GM21717 (cell line): Measurements from ENCODE around the gene ZNF462.

ENCODE experiments used
- ATAC-seq: cut with Tn5 transposase; IDR thresholded peaks from one replicate; pipeline ENCODE4 v1.9.1; 2021; ENCODE audit warnings: mild to moderate bottlenecking, moderate library complexity; ENCODE audit not compliant: unreplicated experiment

Gene ZNF462

DNA sequence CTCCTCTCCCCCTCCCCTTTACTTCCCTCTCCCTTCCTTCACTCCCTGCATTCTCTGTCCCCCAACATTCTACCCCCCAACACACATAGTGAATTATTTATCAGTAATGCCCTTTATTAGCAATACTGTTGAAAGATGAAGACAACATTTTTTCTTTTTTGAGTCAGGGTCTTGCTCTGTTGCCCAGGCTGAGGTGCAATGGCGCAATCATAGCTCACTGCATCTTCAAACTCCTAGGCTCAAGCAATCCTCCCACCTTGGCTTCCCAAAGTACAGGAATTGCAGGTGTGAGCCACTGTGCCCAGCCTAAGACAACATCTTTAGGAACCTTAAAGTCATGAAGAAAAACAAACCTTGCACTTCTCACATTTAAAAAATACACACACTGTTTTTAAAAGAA lies 130.6 kb downstream of the ZNF462 start:
- no peak for ATAC-seq

DNA sequence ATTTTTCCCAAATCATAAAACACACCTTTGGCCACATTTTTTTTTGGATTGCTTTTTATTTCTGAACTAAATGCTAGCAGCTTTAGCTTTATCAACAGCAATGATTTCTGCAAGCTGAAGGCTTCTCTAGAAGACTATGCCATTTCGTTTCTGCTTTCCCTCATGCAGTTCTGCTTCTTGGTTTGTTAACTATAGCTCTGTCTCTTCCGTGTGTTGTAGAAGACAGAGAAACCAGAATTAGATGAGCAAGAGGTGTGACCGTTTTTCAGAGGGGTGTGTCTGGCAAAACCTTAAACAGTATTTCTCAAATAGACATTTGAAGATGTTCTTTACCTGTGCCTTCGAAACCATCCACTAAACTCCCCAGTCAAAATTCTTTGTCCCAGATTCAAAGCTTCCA lies 131.5 kb downstream of the ZNF462 start:
- no peak for ATAC-seq

DNA sequence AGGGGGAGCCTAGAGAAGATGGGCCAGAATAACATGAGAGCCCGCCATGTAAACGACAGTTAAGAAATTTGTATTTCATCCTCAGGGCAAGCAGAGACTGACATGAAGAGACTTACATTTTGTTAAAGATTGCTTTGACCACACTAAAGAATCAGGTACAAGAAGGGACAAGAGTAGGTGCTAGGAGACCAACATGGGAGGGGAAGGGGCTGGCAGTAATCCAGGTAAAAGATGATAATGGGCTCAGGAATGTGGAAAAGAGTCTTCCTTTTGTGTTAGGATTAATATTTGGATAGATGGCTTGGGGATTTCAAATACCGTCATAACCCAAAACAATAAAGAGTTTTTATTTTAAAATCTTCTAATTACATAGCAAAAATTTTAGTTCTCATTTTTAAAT lies 137.3 kb downstream of the ZNF462 start:
- ATAC-seq = no peak

DNA sequence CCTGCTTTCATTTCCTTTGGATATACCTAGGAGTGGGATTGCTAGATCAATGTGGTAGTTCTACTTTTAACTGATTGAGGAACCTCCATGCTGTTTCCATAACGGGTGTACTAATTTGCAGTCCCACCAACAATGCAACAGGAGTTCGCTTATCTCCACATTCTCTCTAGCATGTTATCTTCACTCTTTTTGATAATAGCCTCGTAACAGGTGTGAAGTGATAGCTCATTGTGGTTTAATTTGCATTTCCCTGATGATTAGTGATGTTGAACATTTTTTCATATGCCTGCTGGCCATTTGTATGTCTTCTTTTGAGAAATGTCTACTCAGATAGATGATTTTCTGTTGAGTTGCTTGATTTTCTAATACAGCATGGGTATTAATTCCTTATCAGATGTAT lies 142.2 kb downstream of the ZNF462 start:
- ATAC-seq = no peak

DNA sequence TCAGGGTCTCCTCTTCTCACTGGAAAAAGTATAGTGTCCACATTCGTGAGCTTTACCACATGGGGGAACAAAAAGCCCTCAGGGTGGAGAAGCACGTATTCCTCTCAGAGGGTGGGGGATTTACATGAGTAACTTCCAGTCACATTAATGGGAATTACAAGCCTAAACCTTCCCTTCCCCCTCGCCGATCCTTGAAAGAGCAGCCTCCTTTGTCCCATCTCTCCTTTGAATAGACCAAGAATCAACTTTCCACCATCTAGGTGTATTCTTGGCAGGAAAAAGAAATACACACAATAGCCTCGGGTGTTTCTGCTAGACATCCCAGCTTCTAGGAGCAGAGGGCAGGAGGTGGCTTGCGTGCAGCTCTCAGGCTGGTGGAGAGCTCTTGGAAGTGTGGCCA lies 144.4 kb downstream of the ZNF462 start:
- no peak for ATAC-seq

DNA sequence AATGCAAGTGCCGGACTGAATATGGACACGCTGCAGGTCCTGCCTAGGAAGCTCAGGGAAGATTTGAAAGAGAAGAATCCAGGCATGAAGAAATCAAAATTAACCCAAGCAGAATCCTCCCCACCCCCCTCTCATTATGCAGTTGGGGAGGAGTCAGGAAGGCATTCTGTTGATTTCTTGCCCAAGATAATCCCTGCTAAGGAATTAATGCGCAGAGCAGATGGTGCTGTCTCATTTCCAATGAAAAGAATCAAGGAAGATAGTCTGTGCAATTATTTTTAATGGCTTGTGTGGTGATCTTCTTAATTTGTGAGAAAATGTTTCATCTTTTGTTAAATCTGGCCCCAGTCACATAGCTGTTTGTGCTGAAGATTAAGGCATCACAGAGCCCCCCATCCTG lies 145.0 kb downstream of the ZNF462 start:
- no peak for ATAC-seq

DNA sequence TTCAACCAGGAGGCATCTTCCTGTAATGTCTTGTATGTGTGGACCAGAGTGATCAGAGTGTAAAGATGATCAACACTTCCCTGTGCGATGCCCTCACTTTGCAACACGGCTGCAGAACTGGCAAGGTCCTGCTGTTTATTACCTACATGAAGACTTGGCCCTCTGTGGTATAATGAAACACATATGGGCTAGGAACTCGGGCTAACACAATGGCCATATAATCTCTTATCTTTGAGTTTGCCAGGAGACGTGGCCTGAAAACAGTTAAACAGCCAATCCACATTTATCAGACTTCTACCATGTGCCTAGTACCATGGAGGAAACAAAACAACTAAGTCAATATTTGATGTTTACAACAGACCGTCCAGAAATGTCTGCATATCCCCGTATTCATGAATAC lies 145.5 kb downstream of the ZNF462 start:
- ATAC-seq = no peak

DNA sequence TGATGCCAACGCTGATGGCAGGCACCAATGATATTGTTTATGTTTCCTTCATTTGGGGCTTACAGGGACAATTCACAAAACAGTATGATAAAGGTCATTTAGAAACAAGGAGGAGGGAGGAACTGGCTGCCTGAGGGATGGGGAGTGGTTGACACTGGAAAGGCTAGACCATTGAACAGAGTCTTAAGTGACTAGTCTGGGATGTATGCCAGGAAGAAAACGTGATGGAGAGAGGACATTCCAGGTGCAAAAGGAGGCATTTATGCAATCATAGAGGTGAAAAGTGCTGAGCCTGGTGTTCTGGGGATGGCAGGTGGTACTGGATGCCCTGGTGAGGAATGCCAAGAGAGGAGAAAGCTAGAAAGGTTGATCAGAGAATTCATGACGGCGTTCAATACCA lies 153.4 kb downstream of the ZNF462 start:
- no peak for ATAC-seq

DNA sequence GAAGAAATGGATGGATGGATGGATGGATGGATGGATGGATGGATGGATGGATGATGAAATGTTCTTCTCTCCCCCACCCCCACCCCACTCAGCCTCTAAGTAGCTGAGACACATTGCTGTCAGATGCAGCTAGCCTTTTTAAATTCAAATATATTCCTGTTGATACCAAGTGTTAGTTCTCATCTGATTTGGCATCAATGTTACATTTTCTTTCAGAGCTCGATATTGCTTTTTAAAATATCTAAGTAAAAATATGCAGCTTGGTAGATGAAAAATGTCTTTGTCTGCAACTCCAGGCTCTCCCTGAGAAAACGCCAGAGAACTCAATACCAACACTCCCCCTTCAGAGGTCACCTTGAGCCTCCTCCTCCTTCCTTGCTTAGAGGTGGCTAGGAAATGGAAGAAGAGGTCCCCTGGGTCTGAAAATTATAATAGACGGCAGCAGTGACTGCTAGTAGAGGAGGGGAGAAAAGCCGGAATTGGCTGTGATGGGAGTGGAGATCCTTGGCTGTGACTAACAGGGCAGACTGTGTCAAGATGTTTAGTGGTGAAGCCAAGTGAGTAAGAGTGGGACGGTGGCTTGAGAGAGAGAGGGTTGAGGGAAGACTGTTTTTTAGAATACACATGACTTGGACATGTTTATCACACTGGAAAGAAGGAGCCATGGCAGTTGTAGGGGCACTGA lies 156.0 kb downstream of the ZNF462 start:
- no peak for ATAC-seq

DNA sequence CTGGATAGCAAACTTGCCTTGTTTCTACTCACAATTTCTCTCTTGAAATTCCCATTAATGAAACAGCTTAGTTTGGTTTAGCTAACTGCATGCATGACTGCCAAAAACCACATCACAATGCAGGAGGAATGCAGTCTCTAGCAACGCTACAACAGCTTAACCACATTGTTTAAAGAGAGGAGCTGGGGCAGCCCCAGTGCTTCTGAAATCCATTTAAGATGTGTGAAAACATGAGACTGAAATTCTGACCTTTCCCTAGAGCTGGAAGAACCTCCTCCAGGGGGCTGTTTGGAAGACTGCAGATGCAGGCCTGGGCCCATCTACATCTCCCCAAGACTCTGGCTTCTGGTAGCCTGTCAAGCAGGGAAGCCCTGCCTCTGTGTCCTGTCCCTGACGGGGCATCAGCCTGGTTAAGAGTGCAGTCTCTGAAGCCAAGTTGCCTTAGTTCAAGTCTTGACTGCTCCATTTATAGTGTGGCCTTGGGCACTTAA lies 157.1 kb downstream of the ZNF462 start:
- no peak for ATAC-seq

DNA sequence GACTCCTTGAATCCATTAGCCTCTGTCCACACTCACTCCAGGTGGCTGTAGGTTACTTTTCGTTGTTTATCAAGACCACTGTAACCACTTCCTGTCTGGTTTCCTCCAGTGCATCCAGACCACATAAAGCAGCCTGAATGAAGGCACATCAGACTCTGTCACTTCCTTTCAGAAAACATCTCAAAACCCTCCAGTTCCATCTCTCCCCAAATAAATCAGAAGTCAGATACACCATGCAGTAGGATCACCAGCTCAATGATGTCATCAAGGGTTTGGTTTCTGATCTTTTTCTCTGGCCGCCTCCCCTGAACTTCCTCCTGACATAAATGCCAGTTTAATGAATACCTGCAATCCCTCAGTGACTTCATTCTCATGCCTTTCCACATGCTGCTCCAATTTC lies 161.2 kb downstream of the ZNF462 start:
- ATAC-seq = peak; percentile 66

DNA sequence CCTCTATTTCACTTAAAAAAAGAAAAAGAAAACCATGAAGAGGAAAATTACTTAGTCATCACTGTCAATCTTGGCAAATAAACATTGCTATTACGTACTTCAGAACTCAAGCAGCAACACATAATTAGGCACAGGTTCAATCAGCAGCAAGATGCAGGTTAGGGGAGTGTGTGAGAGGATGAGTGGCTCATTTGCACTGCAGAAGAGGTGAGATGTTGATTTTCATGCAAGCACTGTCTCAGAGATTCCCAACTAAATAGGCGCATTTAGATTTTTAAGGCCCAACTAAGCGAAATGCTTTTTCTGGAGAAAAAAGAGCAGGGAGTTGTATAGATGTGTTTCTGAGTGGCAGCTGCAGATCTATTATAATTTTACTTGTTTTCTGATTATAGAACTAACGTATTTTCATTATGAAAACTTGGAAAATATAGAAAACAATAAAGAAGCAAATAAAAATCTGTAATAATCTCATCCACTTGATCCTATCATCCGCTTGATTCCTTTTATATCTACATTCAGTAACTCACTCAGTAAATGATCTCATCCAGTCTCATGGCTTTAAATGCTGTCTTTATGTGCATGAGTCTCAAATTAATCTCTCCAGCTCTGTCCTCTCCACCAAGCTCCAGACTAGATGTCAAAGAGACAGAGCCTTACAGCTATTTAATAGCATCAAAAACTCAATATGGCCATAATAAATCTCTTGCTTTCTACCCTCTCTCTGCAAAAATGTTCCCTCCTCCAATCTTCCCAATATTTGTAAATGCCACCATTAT lies 162.5 kb downstream of the ZNF462 start:
- no peak for ATAC-seq

DNA sequence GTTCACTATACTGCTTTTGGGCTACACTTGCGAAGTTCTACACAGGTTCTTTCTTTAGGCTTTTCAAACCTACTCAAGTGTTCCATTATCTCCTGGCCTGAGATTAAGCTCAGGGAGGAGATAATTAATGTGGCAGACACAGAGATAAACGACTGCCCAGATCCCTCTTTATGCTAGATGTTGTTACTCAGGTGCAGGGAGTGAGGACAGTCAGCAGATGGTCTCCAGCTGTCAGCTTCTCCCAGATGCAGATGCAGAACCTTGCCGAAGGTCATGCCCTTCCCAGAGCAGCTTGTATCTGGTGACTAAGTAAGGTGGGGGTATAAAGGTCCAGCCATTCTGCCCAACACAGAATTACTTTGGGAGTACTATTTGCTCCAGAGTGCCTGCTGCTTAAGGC lies 166.2 kb downstream of the ZNF462 start:
- no peak for ATAC-seq

DNA sequence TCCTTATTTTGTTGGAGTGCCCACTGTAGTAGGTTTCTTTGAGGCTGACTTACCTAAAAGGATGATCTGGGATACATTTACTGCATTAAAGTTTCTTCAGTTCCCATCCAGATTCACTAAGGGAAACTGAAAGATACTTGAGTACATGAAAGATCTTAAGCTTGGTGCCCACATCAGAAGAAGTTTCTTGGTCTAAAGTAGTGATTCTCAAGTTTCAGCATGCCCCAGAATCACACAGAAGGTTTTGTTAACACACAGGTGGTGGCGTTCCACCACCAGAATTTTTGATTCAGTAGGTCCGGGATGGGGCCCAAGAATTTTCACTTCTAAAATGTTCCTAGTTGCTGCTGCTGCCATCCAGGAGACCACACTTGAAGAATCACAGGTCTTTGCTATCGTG lies 171.0 kb downstream of the ZNF462 start:
- ATAC-seq = no peak

DNA sequence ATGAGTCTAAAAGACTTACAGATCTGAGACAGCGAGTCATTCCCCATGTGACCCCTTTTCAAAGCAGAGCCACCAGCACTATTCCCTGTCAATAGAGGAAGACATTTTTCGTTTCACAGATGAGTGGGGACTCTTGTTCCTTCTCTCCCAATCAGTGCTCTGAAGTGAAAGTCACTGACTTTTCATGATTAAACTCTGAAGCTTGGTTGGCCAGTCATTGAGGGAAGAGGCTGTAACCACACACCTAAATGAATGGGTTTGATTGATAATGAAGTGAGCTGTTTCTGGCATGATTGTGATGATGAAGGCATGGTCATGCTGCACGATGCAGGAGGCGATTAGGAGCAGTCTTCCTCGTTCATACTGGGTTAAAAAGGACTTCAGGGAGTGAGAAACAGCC lies 171.9 kb downstream of the ZNF462 start:
- no peak for ATAC-seq

DNA sequence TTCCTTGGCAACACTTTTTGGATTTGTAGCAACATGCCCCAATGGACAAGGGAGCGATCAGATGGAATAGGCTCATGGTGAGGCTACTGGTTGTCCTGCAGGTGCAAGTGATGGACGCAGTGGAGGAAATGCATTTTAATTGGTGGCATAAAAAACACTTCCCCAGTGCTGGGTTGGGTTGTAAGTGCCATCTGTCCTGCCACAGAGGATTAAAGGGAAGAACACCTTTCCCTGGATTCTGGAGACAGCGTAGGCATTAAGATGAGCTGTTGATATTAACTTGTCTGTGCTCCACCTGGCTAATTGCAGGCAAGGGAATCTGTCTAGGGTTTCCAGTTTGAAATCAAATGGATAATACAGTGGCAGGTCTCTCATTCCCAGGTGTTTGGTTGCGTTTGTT lies 173.4 kb downstream of the ZNF462 start:
- no peak for ATAC-seq

DNA sequence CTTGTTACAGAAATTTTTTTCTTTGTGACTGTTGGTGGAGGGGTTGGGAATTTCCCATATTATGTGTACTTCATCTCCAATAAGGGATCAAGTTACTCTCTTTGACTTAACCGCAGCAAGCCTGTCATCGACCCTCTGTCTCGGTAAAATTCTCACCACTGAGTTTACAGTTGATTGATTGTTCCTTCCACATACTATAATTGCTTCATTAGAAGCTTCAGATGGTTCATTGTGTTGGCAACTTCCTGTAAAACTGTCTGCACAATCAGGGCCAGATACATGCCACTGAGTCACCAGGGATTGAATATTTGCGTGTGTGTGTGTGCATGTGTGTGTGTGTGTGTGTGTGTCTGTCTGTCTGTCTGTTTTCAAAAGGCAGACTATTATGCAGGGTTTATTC lies 176.6 kb downstream of the ZNF462 start:
- ATAC-seq = no peak

DNA sequence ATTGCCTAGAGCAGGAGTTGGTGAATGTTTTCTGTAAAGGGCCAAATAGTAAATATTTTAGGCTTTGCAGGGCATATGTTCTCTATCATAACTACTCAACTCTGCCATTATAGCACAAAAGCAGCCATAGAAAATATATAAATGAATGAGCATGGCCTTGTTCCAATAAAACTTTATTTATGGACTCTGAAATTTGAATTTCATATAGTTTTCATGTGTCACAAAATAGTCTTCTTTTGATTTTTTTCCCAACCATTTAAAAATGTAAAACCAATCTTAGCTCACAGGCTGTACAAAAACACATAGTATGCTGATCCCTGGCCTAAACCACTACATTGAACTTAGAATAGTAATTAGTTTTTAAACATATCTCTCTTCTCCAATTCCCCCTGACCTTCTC lies 179.6 kb downstream of the ZNF462 start:
- ATAC-seq = no peak

DNA sequence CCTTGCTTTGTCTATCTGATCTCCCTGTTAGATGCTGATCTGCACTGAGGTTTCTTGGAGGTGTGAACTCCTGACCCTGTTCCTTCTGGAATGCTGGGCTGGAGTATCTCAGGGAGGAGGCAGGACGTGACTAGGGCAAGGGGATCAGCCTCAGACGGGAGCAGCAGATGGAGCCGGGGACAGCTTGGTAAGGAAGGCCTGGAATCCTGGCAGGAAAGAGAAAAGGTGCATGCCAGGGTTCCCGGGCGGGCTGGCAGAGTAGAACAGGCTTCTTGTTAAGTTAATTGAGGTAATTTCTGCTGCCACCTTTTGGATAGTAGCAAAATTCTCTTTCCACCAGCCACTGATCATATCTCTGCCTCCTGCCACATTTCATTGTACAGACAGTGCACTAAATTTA lies 180.9 kb downstream of the ZNF462 start:
- no peak for ATAC-seq

DNA sequence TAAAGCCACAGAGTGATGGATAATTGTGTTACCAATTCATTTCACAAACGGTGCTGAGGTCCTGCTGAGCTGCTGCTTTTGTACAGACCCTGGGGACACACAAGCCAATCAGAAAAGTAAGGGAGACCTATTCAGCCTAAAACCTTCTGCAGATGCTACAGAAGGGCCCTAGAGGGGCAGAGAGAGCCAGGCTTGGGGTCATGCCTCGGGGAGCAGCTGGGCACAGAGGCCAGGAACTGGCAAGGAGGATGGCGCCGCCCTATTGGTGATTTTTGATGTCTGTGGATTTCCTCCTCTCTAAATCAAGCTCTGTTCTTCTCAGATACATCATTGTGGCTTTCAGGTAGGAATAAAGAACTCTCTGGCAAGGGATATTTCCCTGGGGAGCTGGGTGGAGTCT lies 181.9 kb downstream of the ZNF462 start:
- ATAC-seq = no peak

DNA sequence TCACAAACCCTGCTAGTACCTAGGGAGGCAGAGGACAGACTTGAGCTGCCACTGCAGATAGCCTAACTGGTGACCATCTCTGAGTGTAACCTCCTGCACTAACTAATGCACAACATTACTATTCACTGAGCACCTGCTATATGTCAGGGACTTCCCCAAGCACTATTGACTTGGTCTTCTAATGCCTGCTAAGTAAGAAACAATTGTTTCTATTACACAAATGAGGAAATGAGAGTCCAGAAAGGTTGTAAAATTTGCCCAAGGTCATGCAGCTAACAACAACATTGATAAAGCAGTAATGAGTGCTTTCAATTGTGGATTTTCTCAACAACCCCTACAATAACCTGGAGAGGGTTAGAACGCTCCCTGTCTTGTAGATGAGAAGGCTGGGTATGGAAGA lies 183.7 kb downstream of the ZNF462 start:
- ATAC-seq = peak; percentile 87

DNA sequence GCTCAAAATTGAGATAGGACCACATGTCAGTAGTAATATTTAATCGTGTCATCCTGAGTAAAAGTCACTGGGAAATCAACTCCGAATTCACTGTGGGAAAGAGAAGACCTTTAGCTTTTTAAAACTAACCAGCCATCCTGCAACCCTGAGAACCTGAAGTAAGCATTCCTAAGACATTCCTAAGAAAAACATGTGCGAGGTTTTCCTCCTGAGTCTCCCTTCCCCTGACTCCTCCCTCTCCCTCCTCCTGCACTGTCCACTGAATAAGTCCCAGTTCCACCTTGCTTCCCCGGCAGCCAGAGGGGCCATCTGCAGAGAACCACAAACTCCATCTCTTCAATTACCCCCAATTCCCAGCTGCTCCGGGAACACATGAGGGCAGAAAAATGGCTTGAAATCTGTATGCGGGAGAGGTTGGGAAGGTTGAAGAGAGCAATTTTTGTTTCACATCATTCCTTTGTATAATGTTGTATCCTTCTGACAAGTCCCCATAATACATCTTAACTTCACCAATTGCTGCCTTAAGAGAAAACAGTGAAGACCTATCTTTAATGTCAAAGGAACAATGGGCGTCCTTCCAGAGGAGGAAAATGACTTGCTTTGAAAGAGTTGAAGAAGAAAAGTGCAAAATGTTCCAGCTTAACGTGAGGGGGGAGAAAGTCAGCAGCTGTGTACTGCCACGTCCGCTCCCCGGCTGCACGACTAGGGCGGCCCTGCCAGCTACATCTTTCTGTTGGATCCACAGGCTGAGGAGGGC lies 186.3 kb downstream of the ZNF462 start:
- no peak for ATAC-seq
